ENCODE data around the gene FFAR3. TPM values are rescaled to one million over a fixed set of nuclear protein-coding genes. Genes with fewer than 3 reads are reported as not detected.
A peak's percentile ranks its signal among the peaks of the same experiment; 100 is the strongest.

Gene FFAR3
- total RNA-seq, 4 donors from 2014 or later = not detected

DNA sequence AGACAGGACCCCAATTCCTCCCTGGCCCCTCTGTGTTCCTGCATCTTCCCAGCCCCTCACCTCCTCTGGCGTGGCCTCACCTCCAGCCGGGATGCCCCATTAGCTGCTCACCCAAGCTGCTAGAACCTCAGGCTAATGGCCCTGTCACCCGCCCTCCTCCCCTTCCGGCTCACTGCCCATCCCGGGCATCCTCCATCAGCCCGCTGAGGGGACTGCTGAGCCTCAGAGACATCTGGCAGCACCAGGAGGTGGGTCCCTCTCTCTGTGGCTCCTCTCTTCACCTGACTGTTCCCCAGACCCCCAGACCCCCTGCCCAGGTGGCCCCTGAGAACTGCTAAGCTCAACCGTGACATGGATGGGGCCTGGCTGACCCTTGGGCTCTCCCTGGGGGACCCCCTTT, 7.7 kb upstream of the FFAR3 start:
- H3K27ac ChIP-seq = no peak overlapping the region
- peaks cover 8% of the 10 kb centered on the region for H3K4me1 ChIP-seq
- H3K4me3 ChIP-seq = no peak overlapping the region
- DNase-seq (ENCODE audit: low spot score in 2 of 2) = peak; percentile 50 to 52
- H3K9me3 ChIP-seq = no peaks in the 10 kb centered on the region
- 86% methylated on average over 7 of the region's 7 CpGs for WGBS
- no peak for TF ChIP-seq POLR2AphosphoS5 (IDR thresholded peaks at IDR 0.05)
- TF ChIP-seq EP300 (IDR thresholded peaks at IDR 0.05) = no peak
- TF ChIP-seq CTCF (IDR thresholded peaks at IDR 0.05) = no peak
- TF ChIP-seq POLR2A (IDR thresholded peaks at IDR 0.05) = no peak
- H3K27me3 ChIP-seq = peaks cover 26% of the 10 kb centered on the region
- no peaks in the 10 kb centered on the region for H3K36me3 ChIP-seq

GRCh38 chr19:35351411-35352176, 6.7 kb upstream of the FFAR3 start:
- H3K27me3 ChIP-seq = peaks cover 23% of the 10 kb centered on the region
- no peaks in the 10 kb centered on the region for H3K9me3 ChIP-seq
- no peaks in the 10 kb centered on the region for H3K36me3 ChIP-seq
- no peak overlapping the region for H3K4me3 ChIP-seq
- no peak overlapping the region for H3K27ac ChIP-seq
- H3K4me1 ChIP-seq = peaks cover 8% of the 10 kb centered on the region
- WGBS = 93% methylated on average over 30 of the region's 47 CpGs
- no peak for TF ChIP-seq CTCF (IDR thresholded peaks at IDR 0.05)
- no peak for TF ChIP-seq POLR2A (IDR thresholded peaks at IDR 0.05)
- TF ChIP-seq POLR2AphosphoS5 (IDR thresholded peaks at IDR 0.05) = no peak
- no peak for TF ChIP-seq EP300 (IDR thresholded peaks at IDR 0.05)
- peak in 1 of 2 donors; percentile 47 for DNase-seq (ENCODE audit: low spot score in 2 of 2)

DNA sequence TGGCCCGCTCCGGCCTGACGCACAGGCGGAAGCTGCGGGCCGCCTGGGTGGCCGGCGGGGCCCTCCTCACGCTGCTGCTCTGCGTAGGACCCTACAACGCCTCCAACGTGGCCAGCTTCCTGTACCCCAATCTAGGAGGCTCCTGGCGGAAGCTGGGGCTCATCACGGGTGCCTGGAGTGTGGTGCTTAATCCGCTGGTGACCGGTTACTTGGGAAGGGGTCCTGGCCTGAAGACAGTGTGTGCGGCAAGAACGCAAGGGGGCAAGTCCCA, 6.1 kb upstream of the FFAR3 start:
- Histone ChIP-seq H3K9me3 (no peaks in the 10 kb centered on the region), H3K27me3 (peaks cover 20% of the 10 kb centered on the region), H3K27ac (no peak overlapping the region), H3K36me3 (no peaks in the 10 kb centered on the region), H3K4me1 (peaks cover 8% of the 10 kb centered on the region), H3K4me3 (no peak overlapping the region)
- 79% methylated on average over 14 of the region's 18 CpGs for WGBS
- DNase-seq (ENCODE audit: low spot score in 2 of 2) = no peak
- TF ChIP-seq EP300 (IDR thresholded peaks at IDR 0.05) = no peak
- no peak for TF ChIP-seq POLR2A (IDR thresholded peaks at IDR 0.05)
- TF ChIP-seq CTCF (IDR thresholded peaks at IDR 0.05) = no peak
- TF ChIP-seq POLR2AphosphoS5 (IDR thresholded peaks at IDR 0.05) = no peak

DNA sequence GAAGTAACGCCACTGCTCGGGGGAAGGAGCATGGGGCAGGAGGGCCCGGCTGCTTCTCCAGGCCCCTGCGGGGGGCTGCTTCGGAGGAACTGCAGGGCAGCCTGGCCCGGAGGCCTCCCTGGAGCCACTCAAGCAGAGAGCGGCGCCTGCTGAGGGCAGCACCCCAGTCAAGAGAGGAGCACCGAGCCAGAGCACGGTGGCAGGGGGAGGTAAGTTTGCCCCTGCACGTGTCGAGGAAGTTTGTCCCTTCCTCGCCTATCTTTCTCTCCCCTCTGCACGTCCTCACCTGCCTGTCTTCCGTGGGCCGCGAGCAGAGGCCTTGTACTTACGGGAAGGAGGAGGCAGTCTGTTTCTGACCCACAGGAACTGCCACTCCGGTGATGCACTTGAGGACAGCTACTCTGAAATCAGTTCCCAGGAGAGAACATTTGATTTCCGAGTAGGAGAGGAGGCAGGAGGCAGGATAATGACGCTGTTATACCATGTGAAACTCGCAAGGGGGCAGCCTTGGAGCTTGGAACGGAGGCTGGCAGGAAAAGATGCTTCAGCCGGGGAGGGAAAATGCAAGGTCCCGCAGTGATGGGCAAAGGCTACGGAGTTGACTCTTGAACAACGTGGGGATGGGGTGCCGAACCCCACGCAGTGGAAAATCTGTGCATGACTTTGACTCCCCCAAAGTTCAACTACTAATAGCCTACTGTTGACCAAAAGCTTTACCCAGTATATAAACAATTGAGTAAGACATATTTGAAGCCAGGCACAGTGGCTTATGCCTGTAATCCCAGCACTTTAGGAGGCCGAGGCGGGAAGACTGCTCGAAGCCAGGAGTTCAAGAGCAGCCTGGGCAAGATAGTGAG, 5.6 kb upstream of the FFAR3 start:
- no peaks in the 10 kb centered on the region for H3K36me3 ChIP-seq
- no peaks in the 10 kb centered on the region for H3K9me3 ChIP-seq
- H3K27ac ChIP-seq = no peak overlapping the region
- peaks cover 21% of the 10 kb centered on the region for H3K27me3 ChIP-seq
- peaks cover 10% of the 10 kb centered on the region for H3K4me1 ChIP-seq
- WGBS = 20% methylated on average over 25 of the region's 32 CpGs
- peak in 1 of 2 donors; percentile 70 for DNase-seq (ENCODE audit: low spot score in 2 of 2)
- H3K4me3 ChIP-seq = no peak overlapping the region
- TF ChIP-seq POLR2A (IDR thresholded peaks at IDR 0.05) = no peak
- TF ChIP-seq CTCF (IDR thresholded peaks at IDR 0.05) = peak; percentile 75 to 81

- H3K27me3 ChIP-seq = peaks cover 28% of the 10 kb centered on the region
- TF ChIP-seq CTCF (IDR thresholded peaks at IDR 0.05) = no peak
- TF ChIP-seq POLR2A (IDR thresholded peaks at IDR 0.05) = no peak
- TF ChIP-seq POLR2AphosphoS5 (IDR thresholded peaks at IDR 0.05) = no peak
- no peak for TF ChIP-seq EP300 (IDR thresholded peaks at IDR 0.05)
- H3K36me3 ChIP-seq = no peaks in the 10 kb centered on the region
- WGBS = 64% methylated on average over 9 of the region's 9 CpGs
- peaks cover 17% of the 10 kb centered on the region for H3K4me1 ChIP-seq
- DNase-seq (ENCODE audit: low spot score in 2 of 2) = peak in 1 of 2 donors; percentile 20
- no peak overlapping the region for H3K27ac ChIP-seq
- no peak overlapping the region for H3K4me3 ChIP-seq
- H3K9me3 ChIP-seq = no peaks in the 10 kb centered on the region
Measured at GRCh38 chr19:35353635-35354034, 4.6 kb upstream of the FFAR3 start.

All from suprapubic skin (tissue), 4 donors.